ENCODE data around the gene MAML2. TPM values are rescaled to one million over a fixed set of nuclear protein-coding genes. Genes with fewer than 3 reads are reported as not detected.

MAML2 gene
- polyA plus RNA-seq, 1 of the 3 experiments (the other 2 are of a cell fraction), result 20.1 TPM

GRCh38 chr11:96001037-96001436 lies 342.0 kb downstream of the MAML2 start (continued):
- TF ChIP-seq REST (IDR thresholded peaks at IDR 0.05; ENCODE audit: low read depth, low read length) (no peak), RXRA (IDR thresholded peaks at IDR 0.05; ENCODE audit: borderline replicate concordance, low read depth) (no peak)

GRCh38 chr11:95999711-96000406 lies 343.1 kb downstream of the MAML2 start:
- no peaks in the 10 kb centered on the region for H3F3A ChIP-seq (replicated peaks; ENCODE audit: insufficient read depth)
- H2AFZ ChIP-seq (ENCODE audit: low read depth), result no peak overlapping the region
- CTCF ChIA-PET, result interaction anchor here (0.6 to 1.8 kb wide), 2 partner anchors 13 to 465 kb away, joined by 3 to 4 read pairs; no protein-coding TSS in a partner anchor
- H3K9me3 ChIP-seq, result no peaks in the 10 kb centered on the region
- DNase-seq, result no peak
- H4K20me1 ChIP-seq (ENCODE audit: insufficient read depth), result peaks cover 3% of the 10 kb centered on the region; the same call in 1 of the 2 replicates
- 91% methylated on average over 8 of the region's 8 CpGs for WGBS (ENCODE audit: low lambda C conversion rate)
- POLR2A ChIA-PET, result no interaction called here
- H3K27me3 ChIP-seq (ENCODE audit: insufficient read depth), result no peaks in the 10 kb centered on the region
- H3K27ac ChIP-seq (ENCODE audit: low read depth in 2 of 2, low read length in 1 of 2), result no peak overlapping the region
- H3K4me2 ChIP-seq, result no peak overlapping the region
- H3K36me3 ChIP-seq (replicated peaks in 1 of 2; ENCODE audit: control insufficient read depth in 1 of 2, insufficient read depth in 2 of 2, low read length in 1 of 2), result peaks cover 1 to 5% of the 10 kb centered on the region in 2 experiments
- no peak overlapping the region for H3K9ac ChIP-seq
- H3K79me2 ChIP-seq (ENCODE audit: insufficient read depth), result peaks cover 29% of the 10 kb centered on the region
- H3K4me1 ChIP-seq (ENCODE audit: control insufficient read depth in 1 of 2, insufficient read depth in 2 of 2, low read depth in 1 of 2, low read length in 1 of 2), result no peaks in the 10 kb centered on the region
- TF ChIP-seq MXI1 (IDR thresholded peaks at IDR 0.05; ENCODE audit: low read depth, low read length) (no peak), SIN3A (IDR thresholded peaks at IDR 0.05; ENCODE audit: borderline replicate concordance, low read depth, low read length) (no peak), MEF2A (IDR thresholded peaks at IDR 0.05; ENCODE audit: borderline replicate concordance, low read depth) (no peak), EP300 (IDR thresholded peaks at IDR 0.05; ENCODE audit: borderline replicate concordance in 1 of 2, low read depth in 1 of 2, low read length in 1 of 2) (no peak), GATA2 (CRISPR knock-in tag; IDR thresholded peaks at IDR 0.05) (no peak), POLR2AphosphoS5 (IDR thresholded peaks at IDR 0.05; ENCODE audit: low read depth, low read length) (no peak), JUND (IDR thresholded peaks at IDR 0.05) (no peak), ZBTB33 (IDR thresholded peaks at IDR 0.05; ENCODE audit: borderline replicate concordance, low read depth) (no peak), FOXJ3 (CRISPR knock-in tag; IDR thresholded peaks at IDR 0.05) (no peak)
- H3K4me3 ChIP-seq (ENCODE audit: low read depth in 2 of 2, low read length in 1 of 2), result no peak overlapping the region
- H3K9me2 ChIP-seq, result no peaks in the 10 kb centered on the region; the same call in 1 of the 2 replicates

Data from SK-N-SH (cell line).